GM23338 (cell line): ENCODE measurements around the gene RAB40C. TPM values are rescaled to one million over a fixed set of nuclear protein-coding genes. Genes with fewer than 3 reads are reported as not detected.

ENCODE experiments used
- ATAC-seq: fragments of 200-7000 bp; cut with Tn5 transposase; 3 replicates; pipeline ENCODE4 v1.9.1; 2020
- DNase-seq: peaks from one replicate; pipeline ENCODE4 v3.0.0-alpha.2; 2015; ENCODE audit warnings: low spot score
- H2AFZ ChIP-seq: fragments of 200-600 bp; sonication (generic); 2 replicates; pipeline ENCODE4 v1.8.0; 2016; ENCODE audit warnings: antibody characterized with exemption, mild to moderate bottlenecking, moderate library complexity
- H3F3A ChIP-seq: fragments of 200-600 bp; sonication (generic); replicated peaks from 2 replicates; pipeline ENCODE4 v1.8.0; 2017; ENCODE audit warnings: antibody characterized with exemption, mixed run types, low read depth
- H3K27ac ChIP-seq: fragments of 200-600 bp; sonication (generic); 2 replicates; pipeline ENCODE4 v1.6.1; 2016; ENCODE audit warnings: low read depth
- H3K27me3 ChIP-seq: fragments of 200-600 bp; sonication (generic); 2 replicates; pipeline ENCODE4 v1.8.0; 2016; ENCODE audit warnings: mild to moderate bottlenecking, mixed run types, moderate library complexity; ENCODE audit not compliant: insufficient read depth
- H3K36me3 ChIP-seq: fragments of 200-600 bp; sonication (generic); 2 replicates; pipeline ENCODE4 v1.8.0; 2016; ENCODE audit warnings: mild to moderate bottlenecking; ENCODE audit not compliant: insufficient read depth
- H3K4me1 ChIP-seq: fragments of 200-600 bp; sonication (generic); 2 replicates; pipeline ENCODE4 v1.8.0; 2016; ENCODE audit warnings: mild to moderate bottlenecking, moderate library complexity; ENCODE audit not compliant: insufficient read depth
- H3K4me2 ChIP-seq: fragments of 200-600 bp; sonication (generic); 2 replicates; pipeline ENCODE4 v1.7.1; 2017; ENCODE audit warnings: mixed run types
- H3K4me3 ChIP-seq: fragments of 200-600 bp; sonication (generic); 2 replicates; pipeline ENCODE4 v1.6.1; 2016; ENCODE audit warnings: mixed run types
- H3K79me2 ChIP-seq: fragments of 200-600 bp; sonication (generic); replicated peaks from 2 replicates; pipeline ENCODE4 v1.8.0; 2017; ENCODE audit warnings: mild to moderate bottlenecking; ENCODE audit not compliant: insufficient read depth
- H3K9me2 ChIP-seq: fragments of 200-600 bp; sonication (generic); 2 replicates; pipeline ENCODE4 v1.8.0; 2017; ENCODE audit not compliant: insufficient read depth
- H4K20me1 ChIP-seq: fragments of 200-600 bp; sonication (generic); replicated peaks from 2 replicates; pipeline ENCODE4 v1.8.0; 2017; ENCODE audit warnings: mild to moderate bottlenecking; ENCODE audit not compliant: insufficient read depth
- H3K27ac Mint-ChIP-seq: 2 replicates; pipeline ENCODE4 v1.8.0; 2020; ENCODE audit warnings: inconsistent platforms, mild to moderate bottlenecking, moderate library complexity, mixed read lengths
- H3K27me3 Mint-ChIP-seq: 3 replicates; pipeline ENCODE4 v1.8.0; 2022; ENCODE audit warnings: low read depth, mild to moderate bottlenecking, moderate library complexity, mixed read lengths, inconsistent platforms; ENCODE audit not compliant: insufficient read depth, poor library complexity
- H3K36me3 Mint-ChIP-seq: 3 replicates; pipeline ENCODE4 v1.8.0; 2021; ENCODE audit warnings: low read depth, mild to moderate bottlenecking, inconsistent platforms, moderate library complexity, mixed read lengths
- H3K4me1 Mint-ChIP-seq: 3 replicates; pipeline ENCODE4 v1.8.0; 2020; ENCODE audit warnings: mild to moderate bottlenecking, inconsistent platforms, mixed read lengths
- H3K4me3 Mint-ChIP-seq: 3 replicates; pipeline ENCODE4 v1.8.0; 2021; ENCODE audit warnings: moderate library complexity, mild to moderate bottlenecking, inconsistent platforms, mixed read lengths
- H3K9me3 Mint-ChIP-seq: 3 replicates; pipeline ENCODE4 v1.8.0; 2020; ENCODE audit warnings: moderate library complexity, mild to moderate bottlenecking, inconsistent platforms, mixed read lengths
- CREB1 ChIP-seq: fragments of 250-450 bp; sonication (Bioruptor Pico); IDR thresholded peaks from 2 replicates; pipeline ENCODE4 v1.5.0; 2020; ENCODE audit warnings: low read depth, mild to moderate bottlenecking, moderate library complexity
- EZH2 ChIP-seq: fragments of 200-600 bp; sonication (generic); IDR thresholded peaks from one replicate; pipeline ENCODE4 v1.8.0; 2017; ENCODE audit warnings: antibody characterized with exemption, mild to moderate bottlenecking, low read depth; ENCODE audit not compliant: unreplicated experiment
- EZH2phosphoT487 ChIP-seq: fragments of 200-600 bp; sonication (generic); IDR thresholded peaks from one replicate; pipeline ENCODE4 v1.8.1; 2018; ENCODE audit warnings: antibody characterized with exemption; ENCODE audit not compliant: unreplicated experiment
- NANOG ChIP-seq: IDR thresholded peaks from 2 replicates; pipeline ENCODE4 v1.6.1; 2016; ENCODE audit warnings: antibody characterized with exemption, borderline replicate concordance
- POLR2AphosphoS5 ChIP-seq: IDR thresholded peaks from 2 replicates; pipeline ENCODE4 v1.6.1; 2016; ENCODE audit warnings: antibody characterized with exemption, low read depth
- ZNF114 ChIP-seq: fragments of 250-450 bp; sonication (Bioruptor Pico); IDR thresholded peaks from 2 replicates; pipeline ENCODE4 v1.5.0; 2020; ENCODE audit warnings: mild to moderate bottlenecking, moderate library complexity
- polyA plus RNA-seq: library from polyadenylated mRNA; unstranded; fragments of >200 nt; fragmentation: Nextera tagmentation; extraction: Ambion mirVana; gene quantifications from 2 replicates; pipeline ENCODE4 v1.2.1, GENCODE V29; 2016
- total RNA-seq: library from RNA; depleted of rRNA; stranded (reverse); fragments of >200 nt; shearing (Covaris generic); gene quantifications from 2 replicates; pipeline ENCODE4 v1.2.3, GENCODE V29; 2014
- TF ChIP-seq, protein P1 (sequence below): IDR thresholded peaks from 2 replicates; pipeline ENCODE4 v1.6.1; 2016; ENCODE audit warnings: antibody characterized with exemption
- TF ChIP-seq, protein P2 (sequence below), 2 experiments: fragments of 200-600 bp in 1 of 2; sonication (generic) in 1 of 2; conservative IDR thresholded peaks; 2 replicates each; pipeline versions ENCODE4 v1.5.1 to v1.6.1; 2016 to 2017; ENCODE audit warnings: antibody characterized with exemption in 2 of 2, low read depth in 2 of 2, mild to moderate bottlenecking in 2 of 2, moderate library complexity in 1 of 2
- TF ChIP-seq, protein P3 (sequence below): IDR thresholded peaks from one replicate; pipeline ENCODE4 v1.6.1; 2018; ENCODE audit warnings: antibody characterized with exemption; ENCODE audit not compliant: unreplicated experiment

Gene RAB40C
- total and polyA plus RNA-seq, 2 experiments from 2014 or later: 11.2 to 24.6 TPM

DNA sequence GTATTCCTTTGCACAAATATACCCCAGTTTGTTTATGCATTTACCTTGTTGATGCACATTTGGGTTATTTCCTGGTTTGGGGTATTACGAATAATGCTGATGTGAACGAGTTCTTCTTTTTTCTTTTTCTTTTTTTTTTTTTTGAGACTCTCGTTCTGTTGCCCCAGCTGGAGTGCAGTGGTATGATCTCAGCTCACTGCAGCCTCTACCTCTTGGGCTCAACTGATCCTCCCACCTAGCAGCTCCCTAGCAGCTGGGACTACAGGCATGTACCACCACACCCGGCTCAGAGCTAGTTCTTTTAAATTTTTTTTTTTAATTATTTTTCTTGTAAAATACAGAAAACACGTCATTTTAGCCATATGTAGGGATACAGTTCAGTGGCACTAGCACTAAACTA lies 14.1 kb downstream of the RAB40C start:
- TF ChIP-seq CREB1 (no peak), NANOG (no peak), EZH2phosphoT487 (no peak), ZNF114 (CRISPR knock-in tag) (no peak), POLR2AphosphoS5 (no peak), EZH2 (no peak)
- TF ChIP-seq, protein P1, sequence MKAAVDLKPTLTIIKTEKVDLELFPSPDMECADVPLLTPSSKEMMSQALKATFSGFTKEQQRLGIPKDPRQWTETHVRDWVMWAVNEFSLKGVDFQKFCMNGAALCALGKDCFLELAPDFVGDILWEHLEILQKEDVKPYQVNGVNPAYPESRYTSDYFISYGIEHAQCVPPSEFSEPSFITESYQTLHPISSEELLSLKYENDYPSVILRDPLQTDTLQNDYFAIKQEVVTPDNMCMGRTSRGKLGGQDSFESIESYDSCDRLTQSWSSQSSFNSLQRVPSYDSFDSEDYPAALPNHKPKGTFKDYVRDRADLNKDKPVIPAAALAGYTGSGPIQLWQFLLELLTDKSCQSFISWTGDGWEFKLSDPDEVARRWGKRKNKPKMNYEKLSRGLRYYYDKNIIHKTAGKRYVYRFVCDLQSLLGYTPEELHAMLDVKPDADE: no peak
- TF ChIP-seq, protein P2, sequence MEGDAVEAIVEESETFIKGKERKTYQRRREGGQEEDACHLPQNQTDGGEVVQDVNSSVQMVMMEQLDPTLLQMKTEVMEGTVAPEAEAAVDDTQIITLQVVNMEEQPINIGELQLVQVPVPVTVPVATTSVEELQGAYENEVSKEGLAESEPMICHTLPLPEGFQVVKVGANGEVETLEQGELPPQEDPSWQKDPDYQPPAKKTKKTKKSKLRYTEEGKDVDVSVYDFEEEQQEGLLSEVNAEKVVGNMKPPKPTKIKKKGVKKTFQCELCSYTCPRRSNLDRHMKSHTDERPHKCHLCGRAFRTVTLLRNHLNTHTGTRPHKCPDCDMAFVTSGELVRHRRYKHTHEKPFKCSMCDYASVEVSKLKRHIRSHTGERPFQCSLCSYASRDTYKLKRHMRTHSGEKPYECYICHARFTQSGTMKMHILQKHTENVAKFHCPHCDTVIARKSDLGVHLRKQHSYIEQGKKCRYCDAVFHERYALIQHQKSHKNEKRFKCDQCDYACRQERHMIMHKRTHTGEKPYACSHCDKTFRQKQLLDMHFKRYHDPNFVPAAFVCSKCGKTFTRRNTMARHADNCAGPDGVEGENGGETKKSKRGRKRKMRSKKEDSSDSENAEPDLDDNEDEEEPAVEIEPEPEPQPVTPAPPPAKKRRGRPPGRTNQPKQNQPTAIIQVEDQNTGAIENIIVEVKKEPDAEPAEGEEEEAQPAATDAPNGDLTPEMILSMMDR (conservative IDR thresholded peaks at IDR 0.05; ENCODE audit: low read depth in 2 of 2): no peak
- TF ChIP-seq, protein P3, sequence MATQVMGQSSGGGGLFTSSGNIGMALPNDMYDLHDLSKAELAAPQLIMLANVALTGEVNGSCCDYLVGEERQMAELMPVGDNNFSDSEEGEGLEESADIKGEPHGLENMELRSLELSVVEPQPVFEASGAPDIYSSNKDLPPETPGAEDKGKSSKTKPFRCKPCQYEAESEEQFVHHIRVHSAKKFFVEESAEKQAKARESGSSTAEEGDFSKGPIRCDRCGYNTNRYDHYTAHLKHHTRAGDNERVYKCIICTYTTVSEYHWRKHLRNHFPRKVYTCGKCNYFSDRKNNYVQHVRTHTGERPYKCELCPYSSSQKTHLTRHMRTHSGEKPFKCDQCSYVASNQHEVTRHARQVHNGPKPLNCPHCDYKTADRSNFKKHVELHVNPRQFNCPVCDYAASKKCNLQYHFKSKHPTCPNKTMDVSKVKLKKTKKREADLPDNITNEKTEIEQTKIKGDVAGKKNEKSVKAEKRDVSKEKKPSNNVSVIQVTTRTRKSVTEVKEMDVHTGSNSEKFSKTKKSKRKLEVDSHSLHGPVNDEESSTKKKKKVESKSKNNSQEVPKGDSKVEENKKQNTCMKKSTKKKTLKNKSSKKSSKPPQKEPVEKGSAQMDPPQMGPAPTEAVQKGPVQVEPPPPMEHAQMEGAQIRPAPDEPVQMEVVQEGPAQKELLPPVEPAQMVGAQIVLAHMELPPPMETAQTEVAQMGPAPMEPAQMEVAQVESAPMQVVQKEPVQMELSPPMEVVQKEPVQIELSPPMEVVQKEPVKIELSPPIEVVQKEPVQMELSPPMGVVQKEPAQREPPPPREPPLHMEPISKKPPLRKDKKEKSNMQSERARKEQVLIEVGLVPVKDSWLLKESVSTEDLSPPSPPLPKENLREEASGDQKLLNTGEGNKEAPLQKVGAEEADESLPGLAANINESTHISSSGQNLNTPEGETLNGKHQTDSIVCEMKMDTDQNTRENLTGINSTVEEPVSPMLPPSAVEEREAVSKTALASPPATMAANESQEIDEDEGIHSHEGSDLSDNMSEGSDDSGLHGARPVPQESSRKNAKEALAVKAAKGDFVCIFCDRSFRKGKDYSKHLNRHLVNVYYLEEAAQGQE: no peak

More for the DNA sequence above, 14.1 kb downstream of the RAB40C start:
- H3K4me1 Mint-ChIP-seq: peaks cover 5% of the 10 kb centered on the region
- Histone ChIP-seq H3K4me1 (no peaks in the 10 kb centered on the region), H3K4me3 (no peak overlapping the region), H3K79me2 (peaks cover 38% of the 10 kb centered on the region), H3F3A (0 out of 2 replicates have a peak, but pooled peaks cover 3% of the 10 kb centered on the region), H3K9me2 (no peaks in the 10 kb centered on the region), H3K27me3 (no peaks in the 10 kb centered on the region), H3K27ac (no peak overlapping the region), H2AFZ (no peak overlapping the region), H3K36me3 (no peaks in the 10 kb centered on the region), H3K4me2 (no peak overlapping the region), H4K20me1 (no peaks in the 10 kb centered on the region; the same call in 1 of the 2 replicates)
- ATAC-seq (no peak), DNase-seq (no peak)
- no peak overlapping the region for H3K4me3 Mint-ChIP-seq
- H3K9me3 Mint-ChIP-seq: peaks cover 18% of the 10 kb centered on the region
- peaks cover 12% of the 10 kb centered on the region for H3K27me3 Mint-ChIP-seq
- H3K36me3 Mint-ChIP-seq: peaks cover 21% of the 10 kb centered on the region
- H3K27ac Mint-ChIP-seq: no peak overlapping the region
